Neuronal stem cell (in vitro differentiated cells): ENCODE data around the gene HOMER1.

ENCODE experiments used
- DNase-seq: peaks from one replicate; pipeline ENCODE4 v3.0.0-alpha.2; 2013; ENCODE audit warnings: low spot score
- H2AFZ ChIP-seq: one replicate; pipeline ENCODE4 v1.6.1; 2013; ENCODE audit warnings: mild to moderate bottlenecking, low read length, inconsistent platforms
- H2AK5ac ChIP-seq: 2 replicates; pipeline ENCODE4 v1.6.1; 2013; ENCODE audit warnings: low read depth, mild to moderate bottlenecking, inconsistent platforms, low read length, moderate library complexity, mixed read lengths
- H2BK120ac ChIP-seq: 2 replicates; pipeline ENCODE4 v1.6.1; 2013; ENCODE audit warnings: low read depth, mild to moderate bottlenecking, inconsistent platforms, low read length, moderate library complexity, mixed read lengths
- H2BK12ac ChIP-seq: one replicate; pipeline ENCODE4 v1.6.1; 2013; ENCODE audit warnings: low read length, inconsistent platforms
- H2BK15ac ChIP-seq: 2 replicates; pipeline ENCODE4 v1.6.1; 2013; ENCODE audit warnings: mild to moderate bottlenecking, low read length, inconsistent platforms, mixed read lengths
- H2BK5ac ChIP-seq: one replicate; pipeline ENCODE4 v1.6.1; 2013; ENCODE audit warnings: inconsistent platforms, mild to moderate bottlenecking, low read length, moderate library complexity
- H3K14ac ChIP-seq: one replicate; pipeline ENCODE4 v1.6.1; 2013; ENCODE audit warnings: low read length, inconsistent platforms
- H3K18ac ChIP-seq: 2 replicates; pipeline ENCODE4 v1.6.1; 2013; ENCODE audit warnings: low read length, inconsistent platforms
- H3K23ac ChIP-seq: 2 replicates; pipeline ENCODE4 v1.6.1; 2013; ENCODE audit warnings: low read depth, mild to moderate bottlenecking, mixed read lengths, low read length, inconsistent platforms; ENCODE audit not compliant: poor library complexity
- H3K27ac ChIP-seq: replicated peaks from 3 replicates; pipeline ENCODE4 v1.5.1; 2013; ENCODE audit warnings: low read length, inconsistent platforms
- H3K27me3 ChIP-seq, 3 experiments: 2 replicates each; pipeline ENCODE4 v1.6.1; 2013; ENCODE audit warnings: low read length in 3 of 3, mild to moderate bottlenecking in 2 of 3, inconsistent platforms in 1 of 3, low read depth in 1 of 3, mixed read lengths in 1 of 3, moderate library complexity in 1 of 3; ENCODE audit not compliant: control insufficient read depth in 3 of 3, insufficient read depth in 3 of 3
- H3K36me3 ChIP-seq, 2 donors: replicated peaks in 1 of 2; 2 replicates each; pipeline ENCODE4 v1.6.1; 2013; ENCODE audit warnings: low read length in 2 of 2; ENCODE audit not compliant: control insufficient read depth in 2 of 2, insufficient read depth in 2 of 2
- H3K4ac ChIP-seq: 2 replicates; pipeline ENCODE4 v1.6.1; 2013; ENCODE audit warnings: inconsistent platforms, mild to moderate bottlenecking, low read length, moderate library complexity
- H3K4me1 ChIP-seq, 2 donors: 1 replicate in 1 of 2; 2 replicates in 1 of 2; pipeline ENCODE4 v1.6.1; 2013; ENCODE audit warnings: low read length in 2 of 2, low read depth in 1 of 2; ENCODE audit not compliant: control insufficient read depth in 2 of 2, insufficient read depth in 1 of 2
- H3K4me2 ChIP-seq: one replicate; pipeline ENCODE4 v1.6.1; 2013; ENCODE audit warnings: mild to moderate bottlenecking, low read length, inconsistent platforms; ENCODE audit not compliant: insufficient read depth, poor library complexity, severe bottlenecking
- H3K4me3 ChIP-seq, 2 donors: 2 replicates each; pipeline ENCODE4 v1.5.1; 2013; ENCODE audit warnings: low read length in 2 of 2, mild to moderate bottlenecking in 2 of 2, inconsistent platforms in 1 of 2, moderate library complexity in 1 of 2
- H3K79me1 ChIP-seq: one replicate; pipeline ENCODE4 v1.6.1; 2013; ENCODE audit warnings: low read depth, mild to moderate bottlenecking, inconsistent platforms, low read length, moderate library complexity
- H3K9ac ChIP-seq: one replicate; pipeline ENCODE4 v1.6.1; 2013; ENCODE audit warnings: mild to moderate bottlenecking, low read depth, low read length, inconsistent platforms; ENCODE audit not compliant: poor library complexity
- H3K9me3 ChIP-seq, 2 donors: replicated peaks in 1 of 2; 2 replicates each; pipeline versions ENCODE3 to v1.6.1; 2013; ENCODE audit warnings: low read length in 2 of 2, mild to moderate bottlenecking in 2 of 2, inconsistent platforms in 1 of 2, low read depth in 1 of 2, mixed read lengths in 1 of 2, moderate library complexity in 1 of 2; ENCODE audit not compliant: control insufficient read depth in 2 of 2, insufficient read depth in 1 of 2
- H4K8ac ChIP-seq: one replicate; pipeline ENCODE4 v1.6.1; 2013; ENCODE audit warnings: low read depth, mild to moderate bottlenecking, inconsistent platforms, low read length, moderate library complexity
- H4K91ac ChIP-seq: one replicate; pipeline ENCODE4 v1.6.1; 2013; ENCODE audit warnings: low read length, low read depth, mild to moderate bottlenecking, inconsistent platforms; ENCODE audit not compliant: poor library complexity
- WGBS, 2 donors: extraction: QIAGEN DNeasy Blood & Tissue Kit; methylation state at CpG; one replicate each; pipeline ENCODE4 v1.1.7; 2013; ENCODE audit warnings: missing lambda C conversion rate in 2 of 2, mixed read lengths in 1 of 2; ENCODE audit not compliant: insufficient read length in 2 of 2, insufficient replicate concordance in 1 of 2; ENCODE audit errors: extremely low coverage in 2 of 2; 5-methylcytosine and 5-hydroxymethylcytosine counted together

The HOMER1 gene

GRCh38 chr5:79561525-79561893 is 47.6 kb upstream of the HOMER1 start:
- no CpG with 5 or more reads among the region's 3 CpGs for WGBS, 2 donors
- Histone ChIP-seq H3K27ac (no peak overlapping the region), H3K4me1 (peaks cover 7 to 9% of the 10 kb centered on the region in 2 donors), H2BK5ac (no peak overlapping the region), H4K91ac (no peak overlapping the region), H3K14ac (no peak overlapping the region), H3K4me2 (no peak overlapping the region), H3K9me3 (no peaks in the 10 kb centered on the region), H2BK12ac (no peak overlapping the region), H2AFZ (no peak overlapping the region), H2BK15ac (no peak overlapping the region), H3K18ac (no peak overlapping the region), H3K23ac (no peak overlapping the region), H3K4me3 (no peak overlapping the region), H4K8ac (no peak overlapping the region), H3K4ac (no peak overlapping the region), H2BK120ac (no peak overlapping the region), H2AK5ac (no peak overlapping the region), H3K79me1 (no peaks in the 10 kb centered on the region), H3K9ac (no peak overlapping the region), H3K27me3 (peaks cover 0 to 21% (median 0%) of the 10 kb centered on the region in 3 experiments), H3K36me3 (no peaks in the 10 kb centered on the region)
- DNase-seq: no peak

GRCh38 chr5:79560771-79561524 is 47.0 kb upstream of the HOMER1 start:
- no CpG with 5 or more reads among the region's 4 CpGs for WGBS, 2 donors

GRCh38 chr5:79555418-79555817 is 41.5 kb upstream of the HOMER1 start:
- Histone ChIP-seq H2BK15ac (no peak overlapping the region), H3K4me2 (no peak overlapping the region)
- no CpG with 5 or more reads among the region's 3 CpGs for WGBS, 2 donors

More at GRCh38 chr5:79560771-79561524, 47.0 kb upstream of the HOMER1 start:
- H3K27me3 ChIP-seq: peaks cover 0 to 21% (median 0%) of the 10 kb centered on the region in 3 experiments
- no peak overlapping the region for H3K27ac ChIP-seq
- H2AFZ ChIP-seq: no peak overlapping the region
- no peak overlapping the region for H3K4me2 ChIP-seq
- H2BK5ac ChIP-seq: no peak overlapping the region
- no peak overlapping the region for H2AK5ac ChIP-seq
- H3K4me1 ChIP-seq: peaks cover 7 to 9% of the 10 kb centered on the region in 2 donors
- no peaks in the 10 kb centered on the region for H3K36me3 ChIP-seq
- DNase-seq: no peak
- H4K91ac ChIP-seq: no peak overlapping the region
- no peaks in the 10 kb centered on the region for H3K79me1 ChIP-seq
- no peak overlapping the region for H2BK12ac ChIP-seq
- no peak overlapping the region for H3K4me3 ChIP-seq
- H3K9ac ChIP-seq: no peak overlapping the region
- no peak overlapping the region for H3K14ac ChIP-seq
- no peak overlapping the region for H4K8ac ChIP-seq
- H3K18ac ChIP-seq: no peak overlapping the region
- no peak overlapping the region for H3K4ac ChIP-seq
- H2BK120ac ChIP-seq: no peak overlapping the region
- H3K23ac ChIP-seq: no peak overlapping the region
- no peaks in the 10 kb centered on the region for H3K9me3 ChIP-seq
- H2BK15ac ChIP-seq: no peak overlapping the region

GRCh38 chr5:79552984-79553383 is 39.0 kb upstream of the HOMER1 start:
- no peak overlapping the region for H3K23ac ChIP-seq
- no peak overlapping the region for H3K9ac ChIP-seq
- no peak overlapping the region for H3K4me2 ChIP-seq
- no peaks in the 10 kb centered on the region for H3K36me3 ChIP-seq
- no peaks in the 10 kb centered on the region for H3K4me1 ChIP-seq
- no peak overlapping the region for H3K14ac ChIP-seq
- no peak overlapping the region for H3K27ac ChIP-seq
- no CpG with 5 or more reads among the region's 4 CpGs for WGBS, 2 donors
- no peak for DNase-seq
- no peak overlapping the region for H2AFZ ChIP-seq
- H3K9me3 ChIP-seq: peaks cover 0 to 2% of the 10 kb centered on the region in 2 donors
- no peak overlapping the region for H2BK5ac ChIP-seq
- no peak overlapping the region for H3K18ac ChIP-seq
- H4K91ac ChIP-seq: no peak overlapping the region
- no peak overlapping the region for H2BK15ac ChIP-seq
- H3K79me1 ChIP-seq: no peaks in the 10 kb centered on the region
- H2BK12ac ChIP-seq: no peak overlapping the region
- H3K4me3 ChIP-seq: no peak overlapping the region
- H3K27me3 ChIP-seq: peaks cover 0 to 1% (median 0%) of the 10 kb centered on the region in 3 experiments
- no peak overlapping the region for H2AK5ac ChIP-seq
- H2BK120ac ChIP-seq: no peak overlapping the region
- H3K4ac ChIP-seq: no peak overlapping the region
- H4K8ac ChIP-seq: no peak overlapping the region

More at GRCh38 chr5:79555418-79555817, 41.5 kb upstream of the HOMER1 start:
- Histone ChIP-seq H3K23ac (no peak overlapping the region), H3K4me3 (no peak overlapping the region), H3K14ac (no peak overlapping the region), H3K4me1 (no peaks in the 10 kb centered on the region), H3K18ac (no peak overlapping the region), H3K4ac (no peak overlapping the region), H3K79me1 (no peaks in the 10 kb centered on the region), H3K9ac (no peak overlapping the region), H2BK12ac (no peak overlapping the region), H2AFZ (peak overlapping the region; percentile 2), H2BK5ac (no peak overlapping the region), H4K91ac (no peak overlapping the region), H2BK120ac (no peak overlapping the region), H2AK5ac (no peak overlapping the region), H3K9me3 (peaks cover 0 to 2% of the 10 kb centered on the region in 2 donors), H4K8ac (no peak overlapping the region), H3K27ac (no peak overlapping the region), H3K27me3 (peaks cover 0 to 1% (median 0%) of the 10 kb centered on the region in 3 experiments), H3K36me3 (no peaks in the 10 kb centered on the region)
- no peak for DNase-seq
